ENCODE data around the gene KPRP. TPM values are rescaled to one million over a fixed set of nuclear protein-coding genes. Genes with fewer than 3 reads are reported as not detected.
A peak's percentile ranks its signal among the peaks of the same experiment; 100 is the strongest.

Gene KPRP
- total RNA-seq, 1 experiment from 2014 or later: not detected

GRCh38 chr1:152758636-152759035, 811 bp downstream of the KPRP start:
- no peaks in the 10 kb centered on the region for H3K27me3 ChIP-seq
- no peaks in the 10 kb centered on the region for H3K36me3 ChIP-seq
- H3K27ac ChIP-seq: no peak overlapping the region
- H3K4me3 ChIP-seq: no peak overlapping the region
- H3K4me1 ChIP-seq: no peaks in the 10 kb centered on the region
- DNase-seq: no peak
- no peaks in the 10 kb centered on the region for H3K9me3 ChIP-seq (replicated peaks)

- Histone ChIP-seq H3K4me3 (no peak overlapping the region), H3K9me3 (replicated peaks) (no peaks in the 10 kb centered on the region), H3K4me1 (no peaks in the 10 kb centered on the region), H3K36me3 (no peaks in the 10 kb centered on the region), H3K27me3 (no peaks in the 10 kb centered on the region), H3K27ac (no peak overlapping the region)
- no peak for DNase-seq
Observed at GRCh38 chr1:152759453-152760173, 1.8 kb downstream of the KPRP start.

GRCh38 chr1:152760551-152761190, 2.8 kb downstream of the KPRP start:
- Histone ChIP-seq H3K4me3 (no peak overlapping the region), H3K9me3 (replicated peaks) (no peaks in the 10 kb centered on the region), H3K36me3 (no peaks in the 10 kb centered on the region), H3K27me3 (no peaks in the 10 kb centered on the region), H3K4me1 (no peaks in the 10 kb centered on the region), H3K27ac (no peak overlapping the region)
- DNase-seq: no peak

GRCh38 chr1:152761609-152762213, 3.9 kb downstream of the KPRP start:
- H3K27me3 ChIP-seq: no peaks in the 10 kb centered on the region
- no peak overlapping the region for H3K27ac ChIP-seq
- H3K9me3 ChIP-seq (replicated peaks): no peaks in the 10 kb centered on the region
- no peaks in the 10 kb centered on the region for H3K4me1 ChIP-seq
- no peaks in the 10 kb centered on the region for H3K36me3 ChIP-seq
- no peak for DNase-seq
- H3K4me3 ChIP-seq: no peak overlapping the region

- H3K4me3 ChIP-seq: no peak overlapping the region
- DNase-seq: no peak
- H3K27ac ChIP-seq: no peak overlapping the region
Observed at GRCh38 chr1:152768847-152769533, 11.2 kb downstream of the KPRP start.

GRCh38 chr1:152770411-152770810, 12.6 kb downstream of the KPRP start:
- H3K4me3 ChIP-seq: no peak overlapping the region
- no peaks in the 10 kb centered on the region for H3K4me1 ChIP-seq
- no peaks in the 10 kb centered on the region for H3K27me3 ChIP-seq
- no peak for DNase-seq
- no peaks in the 10 kb centered on the region for H3K9me3 ChIP-seq (replicated peaks)
- no peak overlapping the region for H3K27ac ChIP-seq
- H3K36me3 ChIP-seq: no peaks in the 10 kb centered on the region

More at GRCh38 chr1:152768847-152769533, 11.2 kb downstream of the KPRP start:
- Histone ChIP-seq H3K4me1 (no peaks in the 10 kb centered on the region), H3K9me3 (replicated peaks) (no peaks in the 10 kb centered on the region), H3K36me3 (no peaks in the 10 kb centered on the region), H3K27me3 (no peaks in the 10 kb centered on the region)

- no peak for DNase-seq
- Histone ChIP-seq H3K27me3 (no peaks in the 10 kb centered on the region), H3K9me3 (replicated peaks) (no peaks in the 10 kb centered on the region), H3K4me1 (no peaks in the 10 kb centered on the region), H3K27ac (no peak within 1 kb of the TSS), H3K36me3 (no peaks in the 10 kb centered on the region), H3K4me3 (no peak within 1 kb of the TSS)
Observed at GRCh38 chr1:152774875-152775274, 17.1 kb downstream of the KPRP start, which contains the start of gene LCE1F. Gene LCE1F (plus strand): TSS chr1:152775140. CDS start chr1:152776372, 1,232 bp downstream.

GRCh38 chr1:152776361-152776760, 18.5 kb downstream of the KPRP start:
- Histone ChIP-seq H3K9me3 (replicated peaks) (no peaks in the 10 kb centered on the region), H3K4me3 (no peak overlapping the region), H3K36me3 (no peaks in the 10 kb centered on the region), H3K27ac (no peak overlapping the region), H3K27me3 (no peaks in the 10 kb centered on the region), H3K4me1 (no peaks in the 10 kb centered on the region)
- no peak for DNase-seq

GRCh38 chr1:152777510-152778137, 19.8 kb downstream of the KPRP start:
- H3K27ac ChIP-seq: no peak overlapping the region
- H3K27me3 ChIP-seq: no peaks in the 10 kb centered on the region
- no peaks in the 10 kb centered on the region for H3K4me1 ChIP-seq
- DNase-seq: peak in 1 of 2 experiments; percentile 47
- H3K4me3 ChIP-seq: no peak overlapping the region
- no peaks in the 10 kb centered on the region for H3K9me3 ChIP-seq (replicated peaks)
- H3K36me3 ChIP-seq: no peaks in the 10 kb centered on the region

GRCh38 chr1:152783095-152783494, 25.3 kb downstream of the KPRP start:
- no peak for DNase-seq
- H3K27ac ChIP-seq: no peak overlapping the region
- H3K9me3 ChIP-seq (replicated peaks): no peaks in the 10 kb centered on the region
- H3K4me3 ChIP-seq: no peak overlapping the region
- no peaks in the 10 kb centered on the region for H3K27me3 ChIP-seq
- H3K36me3 ChIP-seq: no peaks in the 10 kb centered on the region
- no peaks in the 10 kb centered on the region for H3K4me1 ChIP-seq

GRCh38 chr1:152786077-152786476, 28.3 kb downstream of the KPRP start, which contains the start of gene LCE1E:
Gene LCE1E (plus strand): TSS chr1:152786257. CDS start chr1:152787300, 1,043 bp downstream.
- no peak for DNase-seq
- H3K27ac ChIP-seq: no peak within 1 kb of the TSS
- no peaks in the 10 kb centered on the region for H3K36me3 ChIP-seq
- H3K4me1 ChIP-seq: no peaks in the 10 kb centered on the region
- H3K9me3 ChIP-seq (replicated peaks): no peaks in the 10 kb centered on the region
- H3K4me3 ChIP-seq: no peak within 1 kb of the TSS
- H3K27me3 ChIP-seq: no peaks in the 10 kb centered on the region

- no peaks in the 10 kb centered on the region for H3K4me1 ChIP-seq
- H3K4me3 ChIP-seq: no peak overlapping the region
- no peaks in the 10 kb centered on the region for H3K36me3 ChIP-seq
- H3K9me3 ChIP-seq (replicated peaks): no peaks in the 10 kb centered on the region
- DNase-seq: no peak
- no peak overlapping the region for H3K27ac ChIP-seq
- no peaks in the 10 kb centered on the region for H3K27me3 ChIP-seq
Observed at GRCh38 chr1:152795686-152796085, 37.9 kb downstream of the KPRP start.

- Histone ChIP-seq H3K4me3 (no peak within 1 kb of the TSS), H3K36me3 (no peaks in the 10 kb centered on the region), H3K27ac (no peak within 1 kb of the TSS), H3K27me3 (no peaks in the 10 kb centered on the region), H3K4me1 (no peaks in the 10 kb centered on the region), H3K9me3 (replicated peaks) (no peaks in the 10 kb centered on the region)
- no peak for DNase-seq
Observed at GRCh38 chr1:152796421-152796820, 38.6 kb downstream of the KPRP start, which contains the start of gene LCE1D. Gene LCE1D (plus strand): TSS chr1:152796721. CDS start chr1:152797795, 1,074 bp downstream.

GRCh38 chr1:152801333-152801732, 43.5 kb downstream of the KPRP start:
- Histone ChIP-seq H3K4me3 (no peak overlapping the region), H3K9me3 (replicated peaks) (no peaks in the 10 kb centered on the region), H3K27ac (no peak overlapping the region), H3K4me1 (no peaks in the 10 kb centered on the region), H3K27me3 (no peaks in the 10 kb centered on the region), H3K36me3 (no peaks in the 10 kb centered on the region)
- DNase-seq: no peak

Data from SJCRH30 (cell line).